Duodenal mucosa (tissue), 2 donors: ENCODE results near the gene IL31.
A peak's percentile ranks its signal among the peaks of the same experiment; 100 is the strongest.

Source experiments
- H3K27ac ChIP-seq: one replicate; pipeline ENCODE4 v1.7.0; 2013; ENCODE audit warnings: low read depth, low read length
- H3K27me3 ChIP-seq, 2 donors: one replicate each; pipeline ENCODE4 v1.7.0; 2013; ENCODE audit warnings: low read length in 2 of 2, control low read depth in 1 of 2; ENCODE audit not compliant: insufficient read depth in 2 of 2, control insufficient read depth in 1 of 2
- H3K36me3 ChIP-seq, 2 donors: one replicate each; pipeline ENCODE4 v1.7.0; 2013; ENCODE audit warnings: low read length in 2 of 2, control low read depth in 1 of 2; ENCODE audit not compliant: insufficient read depth in 2 of 2, control insufficient read depth in 1 of 2
- H3K4me1 ChIP-seq, 2 donors: one replicate each; pipeline ENCODE4 v1.7.0; 2013; ENCODE audit warnings: low read length in 2 of 2, control low read depth in 1 of 2; ENCODE audit not compliant: insufficient read depth in 2 of 2, control insufficient read depth in 1 of 2
- H3K4me3 ChIP-seq, 2 donors: one replicate each; pipeline ENCODE4 v1.7.0; 2013; ENCODE audit warnings: low read length in 2 of 2, low read depth in 1 of 2
- H3K9ac ChIP-seq, 2 donors: one replicate each; pipeline ENCODE4 v1.7.0; 2013; ENCODE audit warnings: low read length in 2 of 2, low read depth in 1 of 2
- H3K9me3 ChIP-seq, 2 donors: one replicate each; pipeline ENCODE4 v1.7.0; 2013; ENCODE audit warnings: low read length in 2 of 2, control low read depth in 1 of 2; ENCODE audit not compliant: control insufficient read depth in 1 of 2

The IL31 gene

GRCh38 chr12:122123761-122124145 is 50.3 kb downstream of the IL31 start:
- Histone ChIP-seq H3K4me3 (no peak overlapping the region), H3K36me3 (peaks cover 10 to 15% of the 10 kb centered on the region in 2 donors), H3K9ac (peak overlapping the region in 1 of 2 donors; percentile 44), H3K27me3 (no peaks in the 10 kb centered on the region), H3K4me1 (peaks cover 37 to 39% of the 10 kb centered on the region in 2 donors), H3K9me3 (no peaks in the 10 kb centered on the region), H3K27ac (no peak overlapping the region)

- Histone ChIP-seq H3K4me3 (no peak overlapping the region), H3K9me3 (no peaks in the 10 kb centered on the region), H3K9ac (peak overlapping the region in 1 of 2 donors; percentile 47), H3K4me1 (peaks cover 39 to 41% of the 10 kb centered on the region in 2 donors), H3K27ac (no peak overlapping the region), H3K36me3 (peaks cover 10% of the 10 kb centered on the region in 2 donors), H3K27me3 (no peaks in the 10 kb centered on the region)
Measured at GRCh38 chr12:122123051-122123760, 50.8 kb downstream of the IL31 start.
